Loucy (cell line): ENCODE data around the gene EFR3B.

ENCODE experiments used
- H2AFZ ChIP-seq: fragments of 200-600 bp; sonication (generic); 2 replicates; pipeline ENCODE4 v1.6.0; 2016; ENCODE audit warnings: antibody characterized with exemption, mild to moderate bottlenecking, low read length, moderate library complexity
- H3F3A ChIP-seq: fragments of 200-600 bp; 2 replicates; pipeline ENCODE4 v1.6.0; 2016; ENCODE audit warnings: antibody characterized with exemption, low read depth, mild to moderate bottlenecking
- H3K27me3 ChIP-seq: fragments of 200-600 bp; sonication (generic); 2 replicates; pipeline ENCODE4 v1.6.1; 2014; ENCODE audit warnings: low read length, mild to moderate bottlenecking; ENCODE audit not compliant: insufficient read depth, poor library complexity, severe bottlenecking
- H3K36me3 ChIP-seq: fragments of 200-600 bp; sonication (generic); 2 replicates; pipeline ENCODE4 v1.6.1; 2016; ENCODE audit warnings: low read length; ENCODE audit not compliant: insufficient read depth
- H3K4me1 ChIP-seq: fragments of 200-600 bp; sonication (generic); 2 replicates; pipeline ENCODE4 v1.5.1; 2014; ENCODE audit warnings: low read length, mild to moderate bottlenecking; ENCODE audit not compliant: insufficient read depth, poor library complexity, severe bottlenecking
- H3K4me2 ChIP-seq: fragments of 200-600 bp; sonication (generic); 2 replicates; pipeline ENCODE4 v1.6.0; 2014; ENCODE audit warnings: antibody characterized with exemption, low read length, low read depth, mild to moderate bottlenecking; ENCODE audit not compliant: poor library complexity, severe bottlenecking
- H3K4me3 ChIP-seq: fragments of 200-600 bp; sonication (generic); 2 replicates; pipeline ENCODE4 v1.5.1; 2014; ENCODE audit warnings: low read length, mild to moderate bottlenecking, mixed read lengths; ENCODE audit not compliant: poor library complexity, severe bottlenecking
- H3K79me2 ChIP-seq: fragments of 200-600 bp; sonication (generic); 2 replicates; pipeline ENCODE4 v1.6.1; 2014; ENCODE audit warnings: low read length; ENCODE audit not compliant: insufficient read depth
- H3K9ac ChIP-seq: fragments of 200-600 bp; sonication (generic); 2 replicates; pipeline ENCODE4 v1.6.0; 2014; ENCODE audit warnings: mild to moderate bottlenecking, low read depth, low read length, moderate library complexity; ENCODE audit not compliant: poor library complexity, severe bottlenecking
- H3K9me2 ChIP-seq: fragments of 200-600 bp; sonication (generic); replicated peaks from 2 replicates; pipeline ENCODE4 v1.6.1; 2016; ENCODE audit warnings: low read depth, low read length, mixed read lengths
- H3K9me3 ChIP-seq: fragments of 200-600 bp; sonication (generic); 2 replicates; pipeline ENCODE4 v1.6.1; 2014; ENCODE audit warnings: mild to moderate bottlenecking, antibody characterized with exemption, low read length, low read depth; ENCODE audit not compliant: insufficient read depth
- H4K20me1 ChIP-seq: fragments of 200-600 bp; sonication (generic); 2 replicates; pipeline ENCODE4 v1.6.0; 2014; ENCODE audit warnings: antibody characterized with exemption, low read length, mild to moderate bottlenecking; ENCODE audit not compliant: insufficient read depth, poor library complexity, severe bottlenecking
- CTCF ChIP-seq: fragments of 200-600 bp; sonication (generic); conservative IDR thresholded peaks from 2 replicates; pipeline ENCODE4 v1.5.1; 2014; ENCODE audit warnings: mild to moderate bottlenecking, antibody characterized with exemption, low read length
- EZH2phosphoT487 ChIP-seq: fragments of 200-600 bp; IDR thresholded peaks from 2 replicates; pipeline ENCODE4 v1.6.1; 2018; ENCODE audit warnings: antibody characterized with exemption, mild to moderate bottlenecking, moderate library complexity, borderline replicate concordance

The EFR3B gene

GRCh38 chr2:25035537-25036220, 6.2 kb upstream of the EFR3B start:
- Histone ChIP-seq H3K9me3 (no peaks in the 10 kb centered on the region), H3K9me2 (no peaks in the 10 kb centered on the region), H3K36me3 (no peaks in the 10 kb centered on the region), H3K27me3 (no peaks in the 10 kb centered on the region), H3K9ac (no peak overlapping the region), H3F3A (no peaks in the 10 kb centered on the region), H3K4me1 (peaks cover 13% of the 10 kb centered on the region), H3K4me2 (no peak overlapping the region), H3K4me3 (no peak overlapping the region), H4K20me1 (no peaks in the 10 kb centered on the region), H2AFZ (no peak overlapping the region), H3K79me2 (no peaks in the 10 kb centered on the region)
- no peak for TF ChIP-seq CTCF
- no peak for TF ChIP-seq EZH2phosphoT487

DNA sequence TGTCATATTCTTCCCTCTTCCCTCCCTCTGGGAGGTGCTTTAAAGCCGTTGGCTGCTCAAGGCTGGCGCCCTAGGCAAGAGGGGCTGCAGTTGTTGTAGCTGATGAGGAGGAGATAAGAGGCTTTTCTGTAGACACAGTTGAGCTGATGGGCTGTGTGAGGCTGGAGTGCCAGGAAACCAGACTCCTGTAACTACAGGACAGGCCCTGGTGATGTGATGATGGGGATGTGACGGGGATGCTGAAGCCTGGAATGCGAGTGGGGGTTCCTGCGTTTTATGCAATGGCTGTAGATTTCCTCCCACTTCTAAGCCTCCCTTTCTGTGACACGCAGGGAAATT, 5.7 kb upstream of the EFR3B start:
- TF ChIP-seq EZH2phosphoT487 (no peak), CTCF (no peak)
- H3K36me3 ChIP-seq = no peaks in the 10 kb centered on the region
- H3K27me3 ChIP-seq = no peaks in the 10 kb centered on the region
- H3F3A ChIP-seq = no peaks in the 10 kb centered on the region
- no peaks in the 10 kb centered on the region for H3K9me3 ChIP-seq
- H3K4me2 ChIP-seq = no peak overlapping the region
- no peaks in the 10 kb centered on the region for H3K79me2 ChIP-seq
- peaks cover 8% of the 10 kb centered on the region for H3K4me1 ChIP-seq
- no peak overlapping the region for H3K4me3 ChIP-seq
- no peaks in the 10 kb centered on the region for H4K20me1 ChIP-seq
- no peaks in the 10 kb centered on the region for H3K9me2 ChIP-seq
- no peak overlapping the region for H2AFZ ChIP-seq
- no peak overlapping the region for H3K9ac ChIP-seq

GRCh38 chr2:25039126-25039525, 2.8 kb upstream of the EFR3B start:
- no peaks in the 10 kb centered on the region for H3K79me2 ChIP-seq
- no peak overlapping the region for H2AFZ ChIP-seq
- no peaks in the 10 kb centered on the region for H3F3A ChIP-seq
- no peaks in the 10 kb centered on the region for H3K36me3 ChIP-seq
- H3K4me3 ChIP-seq = no peak overlapping the region
- no peak overlapping the region for H3K4me2 ChIP-seq
- H3K9me3 ChIP-seq = no peaks in the 10 kb centered on the region
- H3K9me2 ChIP-seq = no peaks in the 10 kb centered on the region
- H4K20me1 ChIP-seq = no peaks in the 10 kb centered on the region
- TF ChIP-seq EZH2phosphoT487 (no peak), CTCF (no peak)
- H3K9ac ChIP-seq = no peak overlapping the region
- peaks cover 22% of the 10 kb centered on the region for H3K4me1 ChIP-seq
- peaks cover 11% of the 10 kb centered on the region for H3K27me3 ChIP-seq
